Stimulated activated CD8-positive, alpha-beta memory T cell treated with anti-CD3 and anti-CD28 coated beads, Interleukin-2, amount 100 ng/mL, for 1 hour (primary cell): ENCODE measurements around the gene LYPD6.

Experiments
- DNase-seq, 2 donors: peaks; one replicate each; pipeline ENCODE4 v3.0.0-alpha.2; 2020; ENCODE audit warnings: low read depth in 2 of 2

Gene LYPD6

DNA sequence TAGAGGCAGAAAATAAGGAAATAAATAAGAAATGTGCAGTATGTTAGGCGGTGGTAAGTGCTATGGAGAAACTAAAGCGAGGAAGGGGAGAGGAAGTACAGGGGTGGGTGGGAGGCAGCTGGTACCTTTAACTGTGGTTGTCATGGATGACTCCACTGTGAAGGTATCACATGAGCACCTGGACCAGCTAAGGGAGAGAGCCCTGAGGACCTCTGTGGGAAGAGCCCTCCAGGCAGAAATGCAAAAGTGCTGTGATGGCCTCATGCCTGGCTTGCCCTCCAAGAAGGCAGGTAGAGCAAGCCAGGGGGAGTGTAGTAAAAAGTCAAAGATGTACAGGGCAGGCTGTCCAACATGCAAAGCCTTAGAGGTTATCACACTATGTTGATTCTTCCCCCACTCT lies 17.9 kb downstream of the LYPD6 start:
- no peak for DNase-seq

DNA sequence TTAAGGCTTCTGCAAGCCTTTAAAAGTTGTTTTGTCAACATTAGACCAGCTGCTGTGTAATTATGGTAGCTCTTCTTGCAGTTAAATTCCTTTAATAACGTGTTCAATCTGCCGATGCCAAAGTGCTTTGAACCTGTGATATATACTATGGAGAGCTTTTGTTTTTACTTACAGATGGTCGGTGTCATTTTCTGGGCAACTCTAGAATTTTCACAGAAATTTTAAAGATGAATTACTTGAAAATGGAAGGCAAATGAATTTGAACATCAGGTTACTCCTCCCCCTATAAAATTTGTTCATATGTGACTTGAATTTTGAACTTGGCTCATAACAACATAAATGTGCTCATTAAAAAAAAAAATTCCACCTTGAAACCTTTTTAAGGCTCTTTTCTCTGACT lies 23.0 kb downstream of the LYPD6 start:
- no peak for DNase-seq

DNA sequence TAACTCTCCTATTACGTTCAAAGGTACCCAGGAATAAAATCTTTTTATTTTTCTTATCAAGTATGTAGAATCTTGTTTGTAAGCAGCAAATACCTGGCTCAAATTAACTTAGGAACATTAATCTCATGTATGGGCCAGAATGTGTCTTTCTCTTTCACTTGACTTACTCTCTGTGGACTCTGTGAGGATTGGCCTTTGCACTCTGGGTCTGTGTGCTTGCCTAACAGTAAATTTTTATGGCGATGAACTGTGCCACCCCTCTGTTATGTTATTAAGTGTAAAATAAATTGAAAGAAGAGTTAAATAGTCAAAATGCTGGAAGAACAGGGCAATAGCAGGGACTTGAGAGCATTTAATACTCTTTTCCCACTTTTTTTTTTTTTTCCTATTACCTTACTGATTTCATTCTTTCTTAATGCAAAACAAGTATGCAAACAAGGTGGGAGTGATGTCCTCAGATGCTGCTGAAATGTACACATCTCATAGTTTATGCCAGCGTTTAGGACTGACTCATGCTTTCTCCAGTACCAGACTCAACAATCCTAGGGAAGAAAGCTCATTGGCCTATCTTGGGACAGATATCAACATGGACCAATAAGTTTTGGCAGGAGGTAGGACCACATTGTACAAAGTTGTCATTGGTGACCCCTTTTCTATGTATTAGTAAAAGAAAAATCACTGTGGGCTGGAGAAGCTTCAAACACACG lies 25.5 kb downstream of the LYPD6 start:
- DNase-seq = no peak

- no peak for DNase-seq
Observed at GRCh38 chr2:149357058-149357457, 26.7 kb downstream of the LYPD6 start.

GRCh38 chr2:149360106-149360505 lies 29.7 kb downstream of the LYPD6 start:
- no peak for DNase-seq

GRCh38 chr2:149363958-149364357 lies 33.6 kb downstream of the LYPD6 start:
- no peak for DNase-seq

GRCh38 chr2:149364839-149365238 lies 34.5 kb downstream of the LYPD6 start:
- DNase-seq = no peak

DNA sequence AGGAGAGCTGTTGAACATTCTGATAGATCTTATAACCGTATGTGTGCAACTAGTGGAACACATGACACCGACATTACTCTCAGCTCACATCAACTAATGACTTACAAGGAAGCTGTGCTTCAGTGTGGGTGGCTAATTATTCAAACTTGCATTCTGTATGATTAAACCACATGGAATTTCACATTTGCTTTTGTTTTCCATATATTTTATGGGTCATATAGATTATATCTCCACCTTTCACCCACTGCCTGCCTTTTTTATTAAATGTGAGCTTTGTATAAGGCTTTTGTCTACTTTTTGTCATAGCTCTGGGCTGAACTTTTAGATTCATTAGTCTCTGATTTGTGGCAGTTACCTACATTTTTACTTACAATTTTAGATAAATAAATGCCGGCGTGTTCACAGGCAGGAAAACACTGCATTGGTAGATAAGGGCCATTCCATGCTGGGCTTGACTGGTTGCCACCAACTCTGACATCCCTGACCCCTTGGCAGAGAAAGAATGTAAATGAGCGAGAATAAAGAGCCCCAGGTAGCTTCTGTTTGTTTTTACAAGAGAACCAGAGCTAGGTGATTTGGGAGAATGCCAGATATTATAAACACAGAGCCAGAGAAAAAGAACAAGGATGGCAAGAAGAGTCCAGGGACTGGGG lies 35.7 kb downstream of the LYPD6 start:
- no peak for DNase-seq

DNA sequence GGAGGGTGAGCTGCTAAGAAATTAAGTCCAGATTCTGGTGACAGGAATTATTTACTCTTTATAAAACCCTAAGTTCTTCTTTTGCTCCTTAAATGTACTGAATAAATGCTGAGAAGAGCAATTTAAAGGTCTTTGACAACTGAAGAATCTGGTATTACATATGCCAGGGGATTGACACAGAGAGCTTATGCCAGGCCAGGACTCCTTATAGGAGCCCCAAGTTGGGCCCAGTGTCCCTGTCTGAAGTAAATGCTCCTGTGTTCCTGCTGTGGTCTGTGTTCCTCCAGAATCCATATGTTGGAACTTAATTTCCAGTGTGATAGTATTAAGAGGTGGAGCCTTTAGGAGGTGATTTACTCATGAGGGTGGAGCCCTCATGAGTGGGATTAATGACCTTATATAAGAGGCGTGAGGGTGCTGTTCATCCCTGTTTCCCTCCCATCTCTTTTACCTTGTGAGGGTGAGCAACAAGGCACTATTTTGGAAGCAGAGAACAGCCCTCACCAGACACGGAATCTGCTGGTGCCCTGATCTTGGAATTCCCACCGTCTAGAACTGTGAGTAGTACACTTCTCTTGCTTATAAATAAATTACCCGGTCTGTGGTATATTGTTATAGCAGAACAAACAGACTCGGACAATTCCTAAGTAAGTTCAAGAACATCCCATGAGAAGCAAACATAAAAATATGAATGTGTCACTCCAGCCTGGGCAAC lies 39.8 kb downstream of the LYPD6 start:
- no peak for DNase-seq

GRCh38 chr2:149371476-149371875 lies 41.1 kb downstream of the LYPD6 start:
- DNase-seq = no peak

DNA sequence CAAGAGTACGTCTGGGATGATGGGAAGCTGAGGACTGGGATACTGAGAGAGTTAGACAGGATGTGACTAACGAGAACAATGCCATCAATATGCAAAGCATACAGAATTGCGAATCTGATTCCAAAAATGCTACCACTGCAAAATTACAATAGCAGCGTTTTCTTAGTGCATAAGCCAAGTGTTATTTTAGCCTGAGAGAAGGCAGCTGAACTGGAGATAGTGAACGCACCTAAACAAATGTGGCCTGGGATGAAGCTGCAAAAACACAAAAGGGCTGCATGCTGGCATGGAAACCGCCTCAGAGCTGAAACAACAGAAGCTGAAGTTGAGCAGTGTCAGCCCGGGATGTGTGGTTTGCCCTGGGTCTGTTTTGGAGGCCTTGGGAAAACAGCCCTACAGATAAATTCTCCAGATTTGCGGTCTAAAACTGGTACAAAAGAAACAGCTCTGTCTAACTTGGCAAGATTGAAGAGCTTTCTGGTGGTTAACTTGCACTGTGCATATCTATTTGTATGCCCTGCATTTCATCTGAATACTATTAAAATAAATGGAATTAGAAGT lies 45.5 kb downstream of the LYPD6 start:
- no peak for DNase-seq

- no peak for DNase-seq
Observed at GRCh38 chr2:149380205-149380604, 49.8 kb downstream of the LYPD6 start.

- no peak for DNase-seq
Observed at GRCh38 chr2:149383340-149383739, 53.0 kb downstream of the LYPD6 start.

DNA sequence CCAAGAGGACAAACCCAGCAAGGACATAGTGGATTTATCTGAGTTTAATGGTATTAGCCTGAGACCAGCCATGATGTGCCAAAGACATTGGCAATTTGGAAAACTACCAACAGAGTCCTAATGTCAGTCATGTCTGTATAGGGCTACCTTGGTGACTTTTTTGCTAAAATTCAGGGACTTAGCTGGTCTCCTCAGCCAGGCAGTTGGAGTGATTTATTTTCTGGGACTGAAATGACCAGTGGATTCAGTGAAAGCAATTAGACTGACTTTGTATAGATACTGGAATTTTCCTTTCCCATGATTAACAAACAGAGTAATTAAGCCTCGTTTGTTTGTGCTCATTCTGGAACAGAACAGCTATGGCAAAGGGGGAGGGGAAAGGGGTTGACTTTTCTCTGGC lies 55.0 kb downstream of the LYPD6 start:
- no peak for DNase-seq

DNA sequence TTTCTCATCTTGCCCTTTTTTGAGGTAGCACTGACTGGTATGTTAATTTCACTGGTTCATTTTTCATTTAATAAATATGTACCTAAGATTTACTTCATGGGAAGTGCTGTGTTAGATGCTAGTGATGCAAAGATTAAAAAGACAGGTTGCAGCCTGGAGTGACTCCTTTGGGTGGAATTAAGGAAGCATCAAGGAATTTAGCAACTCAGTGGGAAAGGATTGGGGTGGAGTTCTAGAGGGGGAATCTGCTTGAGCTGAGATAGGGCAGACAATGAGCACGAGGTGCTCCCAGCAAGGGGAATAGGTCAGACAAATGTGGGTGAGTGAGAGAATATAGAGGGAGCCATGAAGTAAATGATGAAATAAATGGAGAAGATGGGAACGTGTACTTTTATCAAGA lies 57.0 kb downstream of the LYPD6 start:
- DNase-seq = no peak

DNA sequence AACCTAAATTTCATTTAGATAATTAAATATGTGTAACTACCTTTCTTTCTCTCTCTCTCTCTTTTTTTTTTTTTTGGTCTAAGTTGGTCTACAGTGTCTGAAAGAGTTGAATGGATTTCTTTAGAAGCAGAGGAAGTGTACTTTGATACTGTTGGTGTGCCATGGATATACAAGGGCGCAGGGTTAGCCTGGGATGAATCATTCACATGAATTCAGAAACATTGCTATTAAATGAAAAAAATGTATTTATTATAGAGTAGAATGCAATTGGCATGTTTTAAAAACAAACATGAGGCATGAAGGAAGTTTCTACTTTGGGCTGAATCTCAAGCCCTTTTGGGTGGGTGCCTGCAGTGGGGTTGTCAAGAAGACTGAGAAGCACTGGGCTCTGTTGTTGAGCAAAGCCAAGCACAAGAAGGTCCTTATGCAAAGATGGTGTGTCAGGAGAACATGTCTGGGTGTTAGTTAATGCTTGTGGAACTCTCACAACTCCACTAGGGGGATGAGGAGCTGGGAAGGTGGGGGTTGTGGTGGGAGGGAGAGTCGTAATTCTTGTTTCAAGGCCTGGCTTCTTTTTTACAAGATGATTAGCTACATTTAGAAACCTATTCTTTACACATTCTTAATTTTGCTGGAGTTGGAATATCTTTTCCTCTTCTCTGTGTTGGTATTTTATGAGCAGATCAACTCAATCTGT lies 57.9 kb downstream of the LYPD6 start:
- no peak for DNase-seq

DNA sequence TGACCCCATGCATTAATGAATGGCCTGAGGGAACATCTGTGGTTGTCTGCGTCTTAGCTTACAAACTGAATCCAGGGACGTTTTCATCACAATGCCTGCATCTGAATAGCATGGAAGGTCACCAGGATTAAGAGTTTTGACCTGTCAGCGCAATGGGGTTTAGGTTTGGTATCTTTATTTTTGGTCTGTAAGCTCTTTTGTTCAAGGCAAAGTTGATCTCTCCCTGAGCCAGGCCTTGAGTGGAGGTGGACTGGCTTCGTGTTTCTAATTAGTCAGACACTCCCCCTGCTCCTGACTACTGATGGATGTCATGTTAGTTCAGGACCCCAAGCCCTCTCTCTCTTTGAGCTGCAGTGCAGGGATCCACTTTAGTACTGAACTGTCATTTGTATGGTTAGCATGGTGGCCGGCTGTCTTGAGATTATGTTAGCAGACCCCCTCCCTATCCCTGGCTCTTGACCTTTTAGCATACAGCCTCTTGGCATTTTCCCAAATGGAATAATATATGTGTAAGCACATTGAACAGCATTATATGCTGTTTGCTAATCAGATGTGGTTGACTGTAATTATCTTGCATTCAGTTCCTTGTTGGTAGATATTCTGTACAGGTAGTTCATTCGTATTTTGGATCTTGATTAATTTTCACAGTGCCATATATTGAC lies 59.2 kb downstream of the LYPD6 start:
- DNase-seq = no peak

DNA sequence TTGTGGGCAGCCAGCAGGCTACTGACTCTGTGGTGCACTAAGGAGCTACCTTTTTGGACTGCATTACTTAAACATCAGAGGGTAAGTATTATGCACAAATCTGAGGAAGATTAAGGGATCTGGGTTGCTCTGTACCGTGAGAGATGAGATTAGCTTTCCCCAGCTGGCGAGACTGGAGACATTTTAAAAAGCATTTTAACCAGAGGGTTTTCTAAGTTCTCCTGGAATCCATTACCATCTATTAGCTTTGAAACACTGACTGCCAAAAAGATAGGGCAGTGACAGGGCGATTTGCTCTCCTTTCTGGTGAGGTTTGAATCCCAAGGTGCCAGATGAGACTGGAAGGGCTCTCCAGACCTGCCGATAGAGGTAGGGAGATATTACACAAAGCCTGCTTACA lies 63.2 kb downstream of the LYPD6 start:
- no peak for DNase-seq

DNA sequence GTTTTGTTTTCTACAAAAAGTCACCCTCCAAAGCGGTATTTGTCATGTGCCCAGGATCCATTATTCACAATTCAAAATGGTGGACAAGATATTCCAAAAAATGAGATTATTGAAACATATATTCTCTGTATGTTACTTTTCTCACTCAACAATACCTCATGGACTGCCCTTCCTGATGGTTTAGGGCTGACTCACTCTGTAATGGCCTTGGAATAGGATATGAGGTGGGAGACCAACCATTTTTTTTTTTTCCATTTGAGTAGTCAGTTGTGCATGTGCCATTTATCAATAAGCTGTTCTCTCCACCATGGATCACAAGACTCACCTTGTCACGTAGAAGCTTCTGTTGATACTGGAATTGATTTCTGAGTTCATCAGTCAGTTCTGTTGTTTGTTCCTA lies 64.5 kb downstream of the LYPD6 start:
- no peak for DNase-seq

GRCh38 chr2:149399934-149400615 lies 69.7 kb downstream of the LYPD6 start:
- DNase-seq = no peak

DNA sequence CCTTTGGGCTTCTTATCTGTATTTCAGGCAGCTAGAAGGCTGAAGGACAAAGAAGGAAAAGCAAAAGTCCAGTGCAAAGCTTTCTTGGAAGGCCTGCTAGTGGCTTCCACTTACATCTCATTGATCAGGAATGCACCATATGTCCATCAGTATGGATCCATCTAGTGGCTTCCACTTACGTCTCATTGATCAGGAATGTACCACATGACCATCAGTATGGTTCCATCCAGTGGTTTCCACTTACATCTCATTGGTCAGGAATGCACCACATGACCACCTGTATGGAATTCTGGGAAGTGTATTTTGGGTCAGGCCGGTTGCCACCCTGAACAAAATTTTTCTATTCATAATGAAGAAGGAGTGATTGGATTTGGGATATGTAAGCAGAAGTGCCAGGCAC lies 70.6 kb downstream of the LYPD6 start:
- DNase-seq = no peak
